Measurements from ENCODE around the gene IFT74. TPM values are rescaled to one million over a fixed set of nuclear protein-coding genes. Genes with fewer than 3 reads are reported as not detected.
"Not testable (repeated sequence)": the region's sequence is repeated elsewhere in the genome, so short reads cannot be mapped to it uniquely, and the experiment has no call there.

IFT74 gene
- total RNA-seq, 2 donors from 2014 or later = 9.5 to 10.3 TPM

- no peak overlapping the region for H3K4me3 Mint-ChIP-seq
- no peak for ATAC-seq (replicated peaks)
- H3K27ac Mint-ChIP-seq = no peak overlapping the region
- no peaks in the 10 kb centered on the region for H3K9me3 Mint-ChIP-seq
- no peaks in the 10 kb centered on the region for H3K36me3 Mint-ChIP-seq (ENCODE audit: low read depth)
- no peaks in the 10 kb centered on the region for H3K4me1 Mint-ChIP-seq
- no peaks in the 10 kb centered on the region for H3K27me3 Mint-ChIP-seq
Observed at GRCh38 chr9:27078685-27079084, 122.5 kb downstream of the IFT74 start.

GRCh38 chr9:27085456-27085855 lies 129.2 kb downstream of the IFT74 start:
- H3K4me3 Mint-ChIP-seq = no peak overlapping the region

GRCh38 chr9:27086818-27087680 lies 130.8 kb downstream of the IFT74 start:
- no peaks in the 10 kb centered on the region for H3K4me1 Mint-ChIP-seq
- peaks cover 4% of the 10 kb centered on the region for H3K27me3 Mint-ChIP-seq
- no peak overlapping the region for H3K4me3 Mint-ChIP-seq
- H3K9me3 Mint-ChIP-seq = no peaks in the 10 kb centered on the region
- no peaks in the 10 kb centered on the region for H3K36me3 Mint-ChIP-seq (ENCODE audit: low read depth)
- H3K27ac Mint-ChIP-seq = no peak overlapping the region
- ATAC-seq (replicated peaks) = no peak

More at GRCh38 chr9:27085456-27085855, 129.2 kb downstream of the IFT74 start:
- Mint-ChIP-seq H3K4me1 (no peaks in the 10 kb centered on the region), H3K36me3 (ENCODE audit: low read depth) (no peaks in the 10 kb centered on the region), H3K27me3 (no peaks in the 10 kb centered on the region), H3K9me3 (no peaks in the 10 kb centered on the region), H3K27ac (no peak overlapping the region)
- ATAC-seq (replicated peaks) = no peak

GRCh38 chr9:27088981-27089380 lies 132.8 kb downstream of the IFT74 start:
- H3K36me3 Mint-ChIP-seq (ENCODE audit: low read depth) = no peaks in the 10 kb centered on the region
- no peaks in the 10 kb centered on the region for H3K9me3 Mint-ChIP-seq
- no peak overlapping the region for H3K4me3 Mint-ChIP-seq
- ATAC-seq (replicated peaks) = no peak
- H3K27ac Mint-ChIP-seq = no peak overlapping the region
- H3K4me1 Mint-ChIP-seq = no peaks in the 10 kb centered on the region
- peaks cover 10% of the 10 kb centered on the region for H3K27me3 Mint-ChIP-seq

GRCh38 chr9:27089706-27090105 lies 133.5 kb downstream of the IFT74 start:
- H3K27ac Mint-ChIP-seq = no peak overlapping the region
- no peaks in the 10 kb centered on the region for H3K4me1 Mint-ChIP-seq

GRCh38 chr9:27090231-27090630 lies 134.0 kb downstream of the IFT74 start:
- no peaks in the 10 kb centered on the region for H3K9me3 Mint-ChIP-seq
- H3K27ac Mint-ChIP-seq = no peak overlapping the region
- peaks cover 17% of the 10 kb centered on the region for H3K27me3 Mint-ChIP-seq
- no peak for ATAC-seq (replicated peaks)
- no peaks in the 10 kb centered on the region for H3K36me3 Mint-ChIP-seq (ENCODE audit: low read depth)
- H3K4me1 Mint-ChIP-seq = no peaks in the 10 kb centered on the region
- no peak overlapping the region for H3K4me3 Mint-ChIP-seq

More at GRCh38 chr9:27089706-27090105, 133.5 kb downstream of the IFT74 start:
- ATAC-seq (replicated peaks) = no peak
- H3K27me3 Mint-ChIP-seq = peaks cover 14% of the 10 kb centered on the region
- H3K4me3 Mint-ChIP-seq = no peak overlapping the region
- no peaks in the 10 kb centered on the region for H3K9me3 Mint-ChIP-seq
- H3K36me3 Mint-ChIP-seq (ENCODE audit: low read depth) = no peaks in the 10 kb centered on the region

GRCh38 chr9:27090711-27091110 lies 134.5 kb downstream of the IFT74 start:
- no peak for ATAC-seq (replicated peaks)
- H3K4me3 Mint-ChIP-seq = no peak overlapping the region

GRCh38 chr9:27092496-27092895 lies 136.3 kb downstream of the IFT74 start:
- H3K9me3 Mint-ChIP-seq; H3K4me1 Mint-ChIP-seq; H3K27ac Mint-ChIP-seq; H3K36me3 Mint-ChIP-seq (ENCODE audit: low read depth); ATAC-seq (replicated peaks); H3K4me3 Mint-ChIP-seq: not testable (repeated sequence)
- H3K27me3 Mint-ChIP-seq = peaks cover 21% of the 10 kb centered on the region

More at GRCh38 chr9:27090711-27091110, 134.5 kb downstream of the IFT74 start:
- Mint-ChIP-seq H3K36me3 (ENCODE audit: low read depth) (no peaks in the 10 kb centered on the region), H3K27me3 (peaks cover 17% of the 10 kb centered on the region), H3K4me1 (no peaks in the 10 kb centered on the region), H3K27ac (no peak overlapping the region), H3K9me3 (no peaks in the 10 kb centered on the region)

- not testable (repeated sequence) for H3K27ac Mint-ChIP-seq, H3K4me3 Mint-ChIP-seq
Observed at GRCh38 chr9:27093384-27094067, 137.3 kb downstream of the IFT74 start.

GRCh38 chr9:27094640-27095298 lies 138.6 kb downstream of the IFT74 start:
- H3K36me3 Mint-ChIP-seq (ENCODE audit: low read depth) = no peaks in the 10 kb centered on the region
- ATAC-seq (replicated peaks) = no peak
- no peak overlapping the region for H3K4me3 Mint-ChIP-seq

More at GRCh38 chr9:27093384-27094067, 137.3 kb downstream of the IFT74 start:
- H3K36me3 Mint-ChIP-seq (ENCODE audit: low read depth); H3K9me3 Mint-ChIP-seq; H3K4me1 Mint-ChIP-seq; ATAC-seq (replicated peaks): not testable (repeated sequence)
- H3K27me3 Mint-ChIP-seq = peaks cover 21% of the 10 kb centered on the region

GRCh38 chr9:27107241-27107640 lies 151.0 kb downstream of the IFT74 start:
- no peaks in the 10 kb centered on the region for H3K9me3 Mint-ChIP-seq
- ATAC-seq (replicated peaks) = no peak
- H3K4me3 Mint-ChIP-seq = no peak overlapping the region
- H3K27ac Mint-ChIP-seq = no peak overlapping the region
- peaks cover 3% of the 10 kb centered on the region for H3K27me3 Mint-ChIP-seq
- no peaks in the 10 kb centered on the region for H3K4me1 Mint-ChIP-seq
- no peaks in the 10 kb centered on the region for H3K36me3 Mint-ChIP-seq (ENCODE audit: low read depth)

More at GRCh38 chr9:27094640-27095298, 138.6 kb downstream of the IFT74 start:
- Mint-ChIP-seq H3K9me3 (no peaks in the 10 kb centered on the region), H3K4me1 (no peaks in the 10 kb centered on the region), H3K27ac (no peak overlapping the region), H3K27me3 (peaks cover 21% of the 10 kb centered on the region)

- H3K27ac Mint-ChIP-seq = no peak within 1 kb of the TSS
- peaks cover 3% of the 10 kb centered on the region for H3K27me3 Mint-ChIP-seq
- no peak for ATAC-seq (replicated peaks)
- no peaks in the 10 kb centered on the region for H3K4me1 Mint-ChIP-seq
- H3K9me3 Mint-ChIP-seq = no peaks in the 10 kb centered on the region
- no peak within 1 kb of the TSS for H3K4me3 Mint-ChIP-seq
- no peaks in the 10 kb centered on the region for H3K36me3 Mint-ChIP-seq (ENCODE audit: low read depth)
Observed at GRCh38 chr9:27108981-27109541, 152.8 kb downstream of the IFT74 start, which contains the start of gene TEK. TEK (plus strand) TSS chr9:27109225; CDS start chr9:27109591, 366 bp downstream.

- no peak overlapping the region for H3K27ac Mint-ChIP-seq
- H3K4me1 Mint-ChIP-seq = no peaks in the 10 kb centered on the region
- no peak overlapping the region for H3K4me3 Mint-ChIP-seq
- ATAC-seq (replicated peaks) = no peak
- H3K9me3 Mint-ChIP-seq = no peaks in the 10 kb centered on the region
- H3K27me3 Mint-ChIP-seq = peaks cover 3% of the 10 kb centered on the region
- no peaks in the 10 kb centered on the region for H3K36me3 Mint-ChIP-seq (ENCODE audit: low read depth)
Observed at GRCh38 chr9:27109621-27110020, 153.4 kb downstream of the IFT74 start.

GRCh38 chr9:27110181-27110580 lies 154.0 kb downstream of the IFT74 start:
- H3K27me3 Mint-ChIP-seq = peaks cover 3% of the 10 kb centered on the region
- no peaks in the 10 kb centered on the region for H3K4me1 Mint-ChIP-seq
- H3K36me3 Mint-ChIP-seq (ENCODE audit: low read depth) = no peaks in the 10 kb centered on the region
- no peak for ATAC-seq (replicated peaks)
- no peaks in the 10 kb centered on the region for H3K9me3 Mint-ChIP-seq
- H3K27ac Mint-ChIP-seq = no peak overlapping the region
- H3K4me3 Mint-ChIP-seq = no peak overlapping the region
